Measurements from ENCODE around the gene PRR22. TPM values are rescaled to one million over a fixed set of nuclear protein-coding genes. Genes with fewer than 3 reads are reported as not detected.

The PRR22 gene
- total RNA-seq, 2 experiments from 2014 or later: 8.5 to 9.9 TPM

- ChIA-PET CTCF (no interaction called here), POLR2A (no interaction called here)
Measured at GRCh38 chr19:5799247-5800241, 15.0 kb upstream of the PRR22 start.

GRCh38 chr19:5798244-5798643 is 13.7 kb upstream of the PRR22 start:
- CTCF ChIA-PET: interaction anchor here (0.6 to 1.2 kb wide), 2 partner anchors 11 to 219 kb away, joined by 3 read pairs; no protein-coding TSS in a partner anchor
- POLR2A ChIA-PET: no interaction called here

GRCh38 chr19:5795382-5795919 is 10.9 kb upstream of the PRR22 start:
- CTCF ChIA-PET: interaction anchor here (1.2 to 2.7 kb wide), 3 partner anchors 9 to 72 kb away, joined by 4 to 15 read pairs (median 4); no protein-coding TSS in a partner anchor
- POLR2A ChIA-PET: no interaction called here

- CTCF ChIA-PET: interaction anchor here (0.6 to 2.7 kb wide), 4 partner anchors 11 to 514 kb away, joined by 3 to 15 read pairs (median 4); no protein-coding TSS in a partner anchor
- POLR2A ChIA-PET: no interaction called here
Measured at GRCh38 chr19:5793188-5793587, 8.6 kb upstream of the PRR22 start.

GRCh38 chr19:5792224-5792623 is 7.7 kb upstream of the PRR22 start:
- ChIA-PET CTCF (interaction anchor here (1.4 kb wide), 1 partner anchor 103 kb away, joined by 3 read pairs; no protein-coding TSS in a partner anchor), POLR2A (interaction anchor here (2.3 kb wide), 1 partner anchor 72 kb away, joined by 7 read pairs; the partner anchor contains the start of gene CATSPERD)

- POLR2A ChIA-PET: interaction anchor here (0.5 to 2.4 kb wide), 5 partner anchors 10 to 168 kb away, joined by 3 to 8 read pairs (median 6); partner anchors contain the start of genes CATSPERD, SAFB and SAFB2
- CTCF ChIA-PET: interaction anchor here (0.5 to 2.2 kb wide), 2 partner anchors 13 to 82 kb away, joined by 4 to 10 read pairs; no protein-coding TSS in a partner anchor
Measured at GRCh38 chr19:5790559-5791520, 6.3 kb upstream of the PRR22 start, which contains the start of gene DUS3L. Gene DUS3L (minus strand): TSS chr19:5791163. CDS start chr19:5791141, 22 bp downstream.

- ChIA-PET POLR2A (interaction anchor here (0.5 to 2.4 kb wide), 5 partner anchors 9 to 167 kb away, joined by 3 to 8 read pairs (median 6); partner anchors contain the start of genes CATSPERD, SAFB and SAFB2), CTCF (interaction anchor here (2.2 kb wide), 1 partner anchor 14 kb away, joined by 10 read pairs; no protein-coding TSS in a partner anchor)
Measured at GRCh38 chr19:5789886-5790558, 5.5 kb upstream of the PRR22 start.

GRCh38 chr19:5789351-5789761 is 4.8 kb upstream of the PRR22 start:
- CTCF ChIA-PET: interaction anchor here (1.3 to 2.2 kb wide), 2 partner anchors 9 to 15 kb away, joined by 3 to 10 read pairs; no protein-coding TSS in a partner anchor
- POLR2A ChIA-PET: interaction anchor here (0.5 to 2.4 kb wide), 3 partner anchors 15 to 167 kb away, joined by 3 to 8 read pairs (median 4); partner anchors contain the start of genes SAFB and SAFB2

- ChIA-PET CTCF (interaction anchor here (0.7 to 1.3 kb wide), 2 partner anchors 8 to 288 kb away, joined by 3 read pairs; no protein-coding TSS in a partner anchor), POLR2A (interaction anchor here (0.6 kb wide), 1 partner anchor 1019 kb away, joined by 4 read pairs; no protein-coding TSS in a partner anchor)
Measured at GRCh38 chr19:5788422-5788821, 3.9 kb upstream of the PRR22 start.

- ChIA-PET CTCF (no interaction called here), POLR2A (no interaction called here)
Measured at GRCh38 chr19:5787409-5788182, 3.0 kb upstream of the PRR22 start.

- CTCF ChIA-PET: no interaction called here
- POLR2A ChIA-PET: no interaction called here
Measured at GRCh38 chr19:5786593-5787408, 2.3 kb upstream of the PRR22 start.

GRCh38 chr19:5785423-5785822 is 877 bp upstream of the PRR22 start:
- POLR2A ChIA-PET: no interaction called here
- CTCF ChIA-PET: no interaction called here

GRCh38 chr19:5782945-5783919 is 1.3 kb downstream of the PRR22 start:
- CTCF ChIA-PET: no interaction called here

GRCh38 chr19:5782322-5782721 is 2.2 kb downstream of the PRR22 start:
- ChIA-PET CTCF (interaction anchor here (1.1 kb wide), 1 partner anchor 12 kb away, joined by 3 read pairs; no protein-coding TSS in a partner anchor), POLR2A (no interaction called here)

More at GRCh38 chr19:5782945-5783919, 1.3 kb downstream of the PRR22 start:
- POLR2A ChIA-PET: interaction anchor here (0.6 kb wide), 1 partner anchor 11 kb away, joined by 6 read pairs; no protein-coding TSS in a partner anchor

GRCh38 chr19:5780916-5781315 is 3.6 kb downstream of the PRR22 start:
- POLR2A ChIA-PET: interaction anchor here (0.9 kb wide), 1 partner anchor 10 kb away, joined by 3 read pairs; no protein-coding TSS in a partner anchor

More at GRCh38 chr19:5780916-5781315, 3.6 kb downstream of the PRR22 start:
- CTCF ChIA-PET: interaction anchor here (1.0 to 1.4 kb wide), 3 partner anchors 8 to 23 kb away, joined by 3 to 4 read pairs (median 3); no protein-coding TSS in a partner anchor
